HepG2 (cell line): Measurements from ENCODE around the gene VWA7. TPM values are rescaled to one million over a fixed set of nuclear protein-coding genes. Genes with fewer than 3 reads are reported as not detected.

Experiments used
- ATAC-seq: fragments of 200-7000 bp; cut with Tn5 transposase; 3 replicates; pipeline ENCODE4 v1.9.1; 2020; ENCODE audit warnings: mild to moderate bottlenecking, moderate library complexity
- BruUV-seq: library from RNA; stranded (reverse); fragments of 400-500 nt; replicated peaks from 2 replicates; lab custom pipeline; 2021; lab: Mats Ljungman, UMichigan
- CTCF ChIA-PET: fragments of 300-600 bp; formaldehyde crosslinking; extraction: SDS; loops from one replicate; lab custom pipeline; 2021; ENCODE audit warnings: low total read pairs, inconsistent platforms, low intra/inter-chr PET ratio; lab: Yijun Ruan, JAX
- POLR2A ChIA-PET: fragments of 350-600 bp; sonication (Branson Sonifier 250); formaldehyde crosslinking; loops from one replicate; lab custom pipeline; 2020; ENCODE audit warnings: antibody characterized with exemption, inconsistent platforms; lab: Yijun Ruan, JAX
- DNase-seq: peaks from one replicate; pipeline ENCODE4 v3.0.0-alpha.2; 2015; ENCODE audit warnings: low spot score
- FAIRE-seq: peaks from 3 replicates; lab custom pipeline; 2011; peaks lifted over from hg19 to GRCh38; lab: Jason Lieb, UNC
- H2AFZ ChIP-seq: one replicate; pipeline ENCODE4 v1.6.1; 2011; ENCODE audit warnings: low read length, inconsistent platforms
- H3K27ac ChIP-seq: fragments of 300-600 bp; 3 replicates; pipeline ENCODE4 v1.8.0; 2011; ENCODE audit warnings: mixed run types, mild to moderate bottlenecking, mixed read lengths, low read length, inconsistent platforms; ENCODE audit not compliant: insufficient read depth; ENCODE audit errors: extremely low read length
- H3K27me3 ChIP-seq, 2 experiments: fragments of 200-600 bp in 1 of 2; 2 replicates in 1 of 2; 3 replicates in 1 of 2; pipeline versions ENCODE4 v1.6.0 to v1.8.0; 2011; ENCODE audit warnings: low read length in 2 of 2, mild to moderate bottlenecking in 2 of 2, moderate library complexity in 2 of 2, inconsistent platforms in 1 of 2; ENCODE audit not compliant: insufficient read depth in 2 of 2, control insufficient read depth in 1 of 2
- H3K36me3 ChIP-seq, 2 experiments: fragments of 200-600 bp in 1 of 2; replicated peaks in 1 of 2; 2 replicates in 1 of 2; 3 replicates in 1 of 2; pipeline versions ENCODE4 v1.5.1 to v1.8.0; 2011; ENCODE audit warnings: low read length in 2 of 2, inconsistent platforms in 1 of 2; ENCODE audit not compliant: insufficient read depth in 2 of 2, control insufficient read depth in 1 of 2
- H3K4me1 ChIP-seq: 2 replicates; pipeline ENCODE4 v1.5.1; 2012; ENCODE audit warnings: low read length, inconsistent platforms; ENCODE audit not compliant: insufficient read depth
- H3K4me2 ChIP-seq: 2 replicates; pipeline ENCODE4 v1.6.0; 2011; ENCODE audit warnings: low read depth, low read length, inconsistent platforms
- H3K4me3 ChIP-seq, 3 experiments: fragments of 200-600 bp in 1 of 3; sonication (generic), shearing (Covaris generic) in 1 of 3; replicated peaks in 1 of 3; 2 replicates each; pipeline ENCODE4 v1.5.1; 2011 to 2016; ENCODE audit warnings: low read length in 3 of 3, inconsistent platforms in 2 of 3, low read depth in 2 of 3, mild to moderate bottlenecking in 2 of 3, control low read depth in 1 of 3, mixed read lengths in 1 of 3; ENCODE audit not compliant: insufficient read depth in 1 of 3
- H3K79me2 ChIP-seq: one replicate; pipeline ENCODE4 v1.6.1; 2011; ENCODE audit warnings: low read length, inconsistent platforms; ENCODE audit not compliant: insufficient read depth
- H3K9ac ChIP-seq: 2 replicates; pipeline ENCODE4 v1.6.0; 2011; ENCODE audit warnings: mild to moderate bottlenecking, low read depth, low read length, inconsistent platforms; ENCODE audit not compliant: insufficient read depth
- H3K9me3 ChIP-seq: 2 replicates; pipeline ENCODE4 v1.5.1; 2012; ENCODE audit warnings: mild to moderate bottlenecking, low read length
- H4K20me1 ChIP-seq: 2 replicates; pipeline ENCODE4 v1.6.0; 2011; ENCODE audit warnings: inconsistent platforms, mild to moderate bottlenecking, low read length, moderate library complexity; ENCODE audit not compliant: insufficient read depth
- KLF11 ChIP-seq: IDR thresholded peaks from 2 replicates; pipeline ENCODE4 v1.6.1; 2016; ENCODE audit warnings: missing compliant biosample characterization
- SOX6 ChIP-seq, 2 experiments: fragments of 450-650 bp in 1 of 2; sonication (generic) in 1 of 2; formaldehyde crosslinking in 1 of 2; IDR thresholded peaks; 2 replicates each; pipeline versions ENCODE4 v1.4.0 to v1.6.1; 2017 to 2020; ENCODE audit warnings: antibody characterized with exemption in 1 of 2, mild to moderate bottlenecking in 1 of 2, missing genetic modification reagents in 1 of 2
- ZNF205 ChIP-seq: IDR thresholded peaks from 2 replicates; pipeline ENCODE4 v1.6.1; 2018; ENCODE audit warnings: missing biosample characterization, missing genetic modification reagents
- ZNF891 ChIP-seq: sonication (generic); formaldehyde crosslinking; IDR thresholded peaks from 2 replicates; pipeline ENCODE4 v1.5.0; 2020; ENCODE audit warnings: mild to moderate bottlenecking, missing genetic modification reagents
- WGBS: methylation state at CpG from one replicate; pipeline ENCODE4 v1.1.6; 2017; ENCODE audit warnings: low lambda C conversion rate; 5-methylcytosine and 5-hydroxymethylcytosine counted together
- in situ Hi-C: cut with HindIII; loops from 2 replicates; pipeline ENCODE4 v1.10.0; 2017; ENCODE audit warnings: low pct_unique_long_range_greater_than_20kb; ENCODE audit not compliant: extremely low pct_ligation_motif_present
- intact Hi-C: fragments of 100-400 bp; cut with micrococcal nuclease; formaldehyde crosslinking; loops from one replicate; pipeline ENCODE4 v1.10.0; 2022; ENCODE audit not compliant: unreplicated experiment
- polyA plus RNA-seq, 8 experiments: library from polyadenylated mRNA; depleted of rRNA in 3 of 8; stranded (reverse) in 7 of 8; unstranded in 1 of 8; fragments of >200 nt; fragmentation: Illumina TruSeq in 4 of 8; extraction: Trizol in 4 of 8; gene quantifications; 2 replicates each; pipeline versions ENCODE4 v1.2.1 to v1.2.3, GENCODE V29; 2011 to 2016; ENCODE audit warnings: low read depth in 4 of 8, missing spikeins in 1 of 8, mixed read lengths in 1 of 8; ENCODE audit not compliant: insufficient read depth in 1 of 8
- total RNA-seq, 5 experiments: library from RNA; depleted of rRNA; stranded (reverse); fragments of >200 nt; fragmentation: Illumina TruSeq; extraction: Trizol; gene quantifications; 2 replicates each; pipeline ENCODE4 v1.2.3, GENCODE V29; 2016; ENCODE audit warnings: low read depth in 1 of 5
- TF ChIP-seq, protein P1 (sequence below): sonication (generic); formaldehyde crosslinking; IDR thresholded peaks from 2 replicates; pipeline ENCODE4 v1.5.1; 2020; ENCODE audit warnings: missing genetic modification reagents, mild to moderate bottlenecking, borderline replicate concordance

VWA7 gene
- total and polyA plus RNA-seq, 2 of the 13 experiments (the other 11 are each of a cell fraction or from before 2014, with no cell fraction given), result 0.86 to 3.3 TPM

DNA sequence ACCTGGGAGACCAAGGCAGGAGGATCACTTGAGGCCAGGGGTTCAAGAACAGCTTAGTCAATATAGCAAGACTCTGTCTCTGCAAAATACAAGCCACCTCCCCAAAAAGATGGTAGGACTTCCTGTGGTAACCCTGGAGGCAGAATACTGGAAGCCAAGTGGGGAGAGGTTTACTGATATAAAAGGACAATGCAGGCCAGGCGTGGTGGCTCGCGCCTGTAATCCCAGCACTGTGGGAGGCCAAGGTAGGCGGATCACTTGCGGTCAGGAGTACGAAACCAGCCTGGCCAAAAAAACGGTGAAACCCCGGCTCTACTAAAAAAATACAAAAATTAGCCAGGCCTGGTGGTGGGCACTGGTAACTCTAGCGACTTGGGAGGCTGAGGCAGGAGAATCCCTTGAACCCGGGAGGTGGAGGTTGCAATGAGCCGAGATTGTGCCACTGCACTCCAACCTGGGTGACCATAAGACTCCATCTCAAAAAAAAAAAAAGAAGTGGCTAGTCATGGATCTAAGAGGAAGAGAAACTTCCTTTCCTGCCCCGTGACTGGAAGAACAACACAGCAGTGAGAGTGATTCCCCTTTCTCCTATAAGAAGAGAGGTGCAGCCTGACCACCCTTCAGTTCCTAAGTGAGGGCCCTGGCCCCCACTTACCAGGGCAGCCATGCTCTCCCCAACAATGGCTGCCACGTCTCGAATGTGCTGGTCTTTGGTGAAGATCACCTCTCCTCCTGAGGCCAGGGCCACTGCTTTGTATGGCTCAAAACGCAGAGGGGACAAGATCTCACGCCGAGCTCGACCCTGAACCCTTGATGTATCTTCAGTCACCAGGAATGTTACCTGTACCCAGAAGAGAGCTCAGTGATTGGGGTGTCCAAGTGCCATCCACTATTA lies 8.5 kb downstream of the VWA7 start:
- H2AFZ ChIP-seq, result no peak overlapping the region
- FAIRE-seq (no peak), ATAC-seq (no peak), DNase-seq (no peak)
- 93% methylated on average over 18 of the region's 18 CpGs for WGBS
- no peak overlapping the region for H3K4me2 ChIP-seq
- H3K79me2 ChIP-seq, result no peaks in the 10 kb centered on the region
- CTCF ChIA-PET, result interaction anchor here (3.5 to 3.8 kb wide), 2 partner anchors 39 to 87 kb away, joined by 30 to 74 read pairs; partner anchors contain the start of genes DDAH2 and LY6G5C
- no TSS peak for BruUV-seq
- in situ Hi-C loops (loop anchor here (5.0 kb wide), 2 partner anchors 36 to 86 kb away; partner anchors contain the start of gene LY6G5C), intact Hi-C loops (loop anchor here (1.0 kb wide), 2 partner anchors 39 to 88 kb away; partner anchors contain the start of gene DDAH2)
- TF ChIP-seq ZNF205 (CRISPR knock-in tag), result no peak
- TF ChIP-seq ZNF891 (CRISPR knock-in tag), result 0 out of 2 replicates have a peak, but pooled peaks have one; percentile 10
- TF ChIP-seq, protein P1, sequence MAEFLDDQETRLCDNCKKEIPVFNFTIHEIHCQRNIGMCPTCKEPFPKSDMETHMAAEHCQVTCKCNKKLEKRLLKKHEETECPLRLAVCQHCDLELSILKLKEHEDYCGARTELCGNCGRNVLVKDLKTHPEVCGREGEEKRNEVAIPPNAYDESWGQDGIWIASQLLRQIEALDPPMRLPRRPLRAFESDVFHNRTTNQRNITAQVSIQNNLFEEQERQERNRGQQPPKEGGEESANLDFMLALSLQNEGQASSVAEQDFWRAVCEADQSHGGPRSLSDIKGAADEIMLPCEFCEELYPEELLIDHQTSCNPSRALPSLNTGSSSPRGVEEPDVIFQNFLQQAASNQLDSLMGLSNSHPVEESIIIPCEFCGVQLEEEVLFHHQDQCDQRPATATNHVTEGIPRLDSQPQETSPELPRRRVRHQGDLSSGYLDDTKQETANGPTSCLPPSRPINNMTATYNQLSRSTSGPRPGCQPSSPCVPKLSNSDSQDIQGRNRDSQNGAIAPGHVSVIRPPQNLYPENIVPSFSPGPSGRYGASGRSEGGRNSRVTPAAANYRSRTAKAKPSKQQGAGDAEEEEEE, result no peak
- no peak for TF ChIP-seq SOX6 (IDR thresholded peaks at IDR 0.05)
- no peak for TF ChIP-seq SOX6 (CRISPR knock-in tag; IDR thresholded peaks at IDR 0.05)
- no peak for TF ChIP-seq KLF11 (CRISPR knock-in tag)
- peaks cover 49% of the 10 kb centered on the region for H3K4me1 ChIP-seq
- H3K27me3 ChIP-seq, result no peaks in the 10 kb centered on the region
- H3K9ac ChIP-seq, result no peak overlapping the region
- H3K9me3 ChIP-seq, result no peaks in the 10 kb centered on the region
- H3K27ac ChIP-seq, result no peak overlapping the region
- POLR2A ChIA-PET, result interaction anchor here (0.8 to 9.0 kb wide), 8 partner anchors 10 to 103 kb away, joined by 4 to 279 read pairs (median 8); partner anchors contain the start of genes ABHD16A, CLIC1, CSNK2B and DDAH2
- H3K4me3 ChIP-seq, result no peak overlapping the region
- no peaks in the 10 kb centered on the region for H4K20me1 ChIP-seq
- H3K36me3 ChIP-seq, result no peaks in the 10 kb centered on the region
